K562 (cell line): Measurements from ENCODE around the gene GAL. TPM values are rescaled to one million over a fixed set of nuclear protein-coding genes. Genes with fewer than 3 reads are reported as not detected.
"Not testable (repeated sequence)": the region's sequence is repeated elsewhere in the genome, so short reads cannot be mapped to it uniquely, and the experiment has no call there.

Experiments used
- ATAC-seq: fragments of 200-7000 bp; cut with Tn5 transposase; 3 replicates; pipeline ENCODE4 v1.9.1; 2020; ENCODE audit warnings: moderate library complexity
- BruUV-seq: library from RNA; stranded (reverse); fragments of 400-500 nt; replicated peaks from 2 replicates; lab custom pipeline; 2021; lab: Mats Ljungman, UMichigan
- CTCF ChIA-PET: fragments of 300-600 bp; formaldehyde crosslinking; extraction: SDS; loops from one replicate; lab custom pipeline; 2021; ENCODE audit warnings: low intra/inter-chr PET ratio; lab: Yijun Ruan, JAX
- POLR2A ChIA-PET: fragments of 300-600, 350-650 bp; sonication (Branson Sonifier 250); formaldehyde crosslinking; extraction: SDS; loops from one replicate; lab custom pipeline; 2021; ENCODE audit warnings: antibody characterized with exemption, inconsistent platforms; lab: Yijun Ruan, JAX
- DNase-seq, 4 experiments: peaks; one replicate each; pipeline versions ENCODE4 v3.0.0 to v3.0.0-alpha.2; 2011 to 2018; ENCODE audit warnings: low spot score in 3 of 4, mixed read lengths in 3 of 4; ENCODE audit errors: extremely low read depth in 1 of 4
- FAIRE-seq: peaks from 2 replicates; lab custom pipeline; 2011; peaks lifted over from hg19 to GRCh38; lab: Jason Lieb, UNC
- H2AFZ ChIP-seq: 2 replicates; pipeline ENCODE4 v1.6.0; 2011; ENCODE audit warnings: low read depth, low read length, control low read depth, inconsistent platforms
- H3K27ac ChIP-seq: fragments of 200-600 bp; 3 replicates; pipeline ENCODE4 v1.8.0; 2011; ENCODE audit warnings: low read depth, mild to moderate bottlenecking, control low read depth, inconsistent platforms, low read length, moderate library complexity, mixed read lengths; ENCODE audit errors: extremely low read depth
- H3K27me3 ChIP-seq, 2 experiments: fragments of 300-600 bp in 1 of 2; 2 replicates in 1 of 2; 3 replicates in 1 of 2; pipeline versions ENCODE4 v1.6.0 to v1.8.0; 2011; ENCODE audit warnings: inconsistent platforms in 2 of 2, low read length in 2 of 2, mild to moderate bottlenecking in 1 of 2, mixed read lengths in 1 of 2, moderate library complexity in 1 of 2; ENCODE audit not compliant: control insufficient read depth in 2 of 2, insufficient read depth in 2 of 2
- H3K36me3 ChIP-seq: fragments of 300-600 bp; 3 replicates; pipeline ENCODE4 v1.8.0; 2011; ENCODE audit warnings: mild to moderate bottlenecking, low read length, inconsistent platforms; ENCODE audit not compliant: control insufficient read depth, insufficient read depth
- H3K4me1 ChIP-seq, 2 experiments: fragments of 200-600 bp in 1 of 2; replicated peaks in 1 of 2; 2 replicates in 1 of 2; 3 replicates in 1 of 2; pipeline versions ENCODE4 v1.5.1 to v1.8.0; 2011; ENCODE audit warnings: inconsistent platforms in 2 of 2, low read length in 2 of 2, mild to moderate bottlenecking in 1 of 2, mixed read lengths in 1 of 2, moderate library complexity in 1 of 2; ENCODE audit not compliant: control insufficient read depth in 2 of 2, insufficient read depth in 2 of 2
- H3K4me2 ChIP-seq: 2 replicates; pipeline ENCODE4 v1.6.1; 2011; ENCODE audit warnings: low read length, control low read depth, inconsistent platforms, mixed read lengths; ENCODE audit not compliant: insufficient read depth
- H3K4me3 ChIP-seq: fragments of 200-600 bp; sonication (generic), shearing (Covaris generic); 2 replicates; pipeline ENCODE4 v1.5.1; 2016; ENCODE audit warnings: control low read depth, inconsistent platforms
- H3K79me2 ChIP-seq: fragments of 200-600 bp; 3 replicates; pipeline ENCODE4 v1.8.0; 2011; ENCODE audit warnings: low read length, inconsistent platforms; ENCODE audit not compliant: control insufficient read depth, insufficient read depth
- H3K9ac ChIP-seq, 2 experiments: 2 replicates each; pipeline versions ENCODE4 v1.6.0 to v1.6.1; 2011; ENCODE audit warnings: low read depth in 2 of 2, low read length in 2 of 2, control low read depth in 1 of 2, inconsistent platforms in 1 of 2, mild to moderate bottlenecking in 1 of 2, mixed read lengths in 1 of 2; ENCODE audit not compliant: insufficient read depth in 1 of 2
- H3K9me1 ChIP-seq: one replicate; pipeline ENCODE4 v1.6.0; 2011; ENCODE audit warnings: inconsistent platforms, mild to moderate bottlenecking, low read length, moderate library complexity; ENCODE audit not compliant: control insufficient read depth, insufficient read depth
- H3K9me3 ChIP-seq: replicated peaks from 2 replicates; pipeline ENCODE4 v1.5.1; 2011; ENCODE audit warnings: low read depth, low read length, inconsistent platforms; ENCODE audit not compliant: control insufficient read depth, insufficient read depth
- H4K20me1 ChIP-seq: replicated peaks from 2 replicates; pipeline ENCODE4 v1.6.1; 2011; ENCODE audit warnings: low read length, inconsistent platforms, mixed read lengths; ENCODE audit not compliant: control insufficient read depth, insufficient read depth
- DNMT1 ChIP-seq: fragments of 450-650 bp; IDR thresholded peaks from 2 replicates; pipeline ENCODE4 v1.6.1; 2016; ENCODE audit warnings: antibody characterized with exemption, mild to moderate bottlenecking
- EHMT2 ChIP-seq: fragments of 450-650 bp; IDR thresholded peaks from 2 replicates; pipeline ENCODE4 v1.6.1; 2018; ENCODE audit warnings: antibody characterized with exemption
- PTBP1 ChIP-seq: fragments of 200-400 bp; formaldehyde crosslinking; IDR thresholded peaks from 2 replicates; pipeline ENCODE4 v1.6.1; 2017; ENCODE audit warnings: low read depth, low read length
- SMARCB1 ChIP-seq: IDR thresholded peaks from 2 replicates; pipeline ENCODE4 v1.6.1; 2011; ENCODE audit warnings: improper control_type of control experiment, low read depth; ENCODE audit not compliant: insufficient read length
- U2AF2 ChIP-seq: fragments of 200-400 bp; formaldehyde crosslinking; optimal IDR thresholded peaks from 2 replicates; pipeline ENCODE3; 2017; ENCODE audit warnings: low read depth, mild to moderate bottlenecking, low read length
- ZNF3 ChIP-seq: fragments of 250-450 bp; sonication (Bioruptor Pico); IDR thresholded peaks from 2 replicates; pipeline ENCODE4 v1.5.0; 2021; ENCODE audit warnings: mild to moderate bottlenecking, moderate library complexity
- WGBS: fragments of 100-300 bp; shearing (Covaris generic); methylation state at CpG from one replicate; pipeline ENCODE4 v1.1.6; 2016; ENCODE audit warnings: low coverage, mixed read lengths; ENCODE audit not compliant: insufficient coverage; ENCODE audit errors: missing lambda C conversion rate; 5-methylcytosine and 5-hydroxymethylcytosine counted together
- in situ Hi-C: fragments of 300-500 bp; cut with MboI; formaldehyde crosslinking; loops from 4 replicates; pipeline ENCODE4 v1.15.0; 2018; ENCODE audit warnings: inconsistent platforms, mixed read lengths
- intact Hi-C: fragments of 100-400 bp; cut with micrococcal nuclease; formaldehyde crosslinking; loops from 2 replicates; pipeline ENCODE4 v1.14.2; 2022
- polyA plus RNA-seq, 8 experiments: library from polyadenylated mRNA; depleted of rRNA in 4 of 8; stranded (reverse) in 5 of 8; unstranded in 3 of 8; fragments of >200 nt; fragmentation: Nextera tagmentation in 2 of 8; fragmentation: Illumina TruSeq in 1 of 8; extraction: Ambion mirVana in 2 of 8; extraction: Trizol in 1 of 8; gene quantifications; 2 replicates each; pipeline versions ENCODE4 v1.2.1 to v1.2.3, GENCODE V29; 2011 to 2014; ENCODE audit warnings: inconsistent platforms in 1 of 8, missing spikeins in 1 of 8
- total RNA-seq, 7 experiments: library from RNA; depleted of rRNA in 6 of 7; stranded (reverse); fragments of >200 nt in 6 of 7; fragmentation: Illumina TruSeq in 2 of 7; extraction: Trizol in 2 of 7; gene quantifications; 2 replicates each; pipeline versions ENCODE4 v1.2.1 to v1.2.3, GENCODE V29; 2011 to 2021; ENCODE audit warnings: low replicate concordance in 1 of 7
- TF ChIP-seq, protein P1 (sequence below): fragments of 250-450 bp; sonication (Bioruptor Pico); IDR thresholded peaks from 2 replicates; pipeline ENCODE4 v1.9.0; 2021; ENCODE audit warnings: mild to moderate bottlenecking, inconsistent platforms
- TF ChIP-seq, protein P2 (sequence below): IDR thresholded peaks from 2 replicates; pipeline ENCODE4 v1.6.1; 2016; ENCODE audit warnings: missing genetic modification characterization, missing compliant biosample characterization

GAL gene
- total and polyA plus RNA-seq, 9 of the 15 experiments (the other 6 are each of a cell fraction or from before 2014, with no cell fraction given) = 10.6 to 119 (median 36.3) TPM

DNA sequence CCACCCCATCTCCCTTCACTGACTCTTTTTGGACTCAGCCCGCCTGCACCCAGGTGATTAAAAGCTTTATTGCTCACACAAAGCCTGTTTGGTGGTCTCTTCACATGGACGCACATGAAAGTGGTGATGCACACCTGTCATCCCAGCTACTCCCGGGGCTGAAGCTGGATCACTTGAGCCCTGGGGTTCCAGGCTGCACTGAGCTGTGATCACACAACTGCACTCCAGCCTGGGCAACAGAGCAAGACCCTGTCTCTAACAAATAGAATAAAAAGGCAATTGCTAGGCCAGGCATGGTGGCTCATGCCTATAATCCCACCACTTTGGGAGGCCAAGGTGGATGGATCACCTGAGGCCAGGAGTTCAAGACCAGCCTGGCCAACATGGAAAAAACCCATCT is 45.0 kb upstream of the GAL start:
- H3K4me1 ChIP-seq, ATAC-seq, H4K20me1 ChIP-seq, DNase-seq, H3K27ac ChIP-seq, H3K9ac ChIP-seq, FAIRE-seq, H2AFZ ChIP-seq, CTCF ChIA-PET, H3K4me3 ChIP-seq, H3K9me3 ChIP-seq, H3K4me2 ChIP-seq, H3K79me2 ChIP-seq, POLR2A ChIA-PET, H3K9me1 ChIP-seq, H3K36me3 ChIP-seq, BruUV-seq: not testable (repeated sequence)
- peaks cover 25 to 36% of the 10 kb centered on the region in 2 experiments; a peak in 4 of 5 replicates for H3K27me3 ChIP-seq
- in situ Hi-C loops = loop anchor here (25.0 kb wide), 1 partner anchor 1023 kb away; no protein-coding TSS in a partner anchor
- intact Hi-C loops = loop anchor here (10.0 kb wide), 1 partner anchor 1005 kb away; the partner anchor contains the start of gene CCND1
- WGBS = 6% methylated on average over 2 of the region's 3 CpGs

DNA sequence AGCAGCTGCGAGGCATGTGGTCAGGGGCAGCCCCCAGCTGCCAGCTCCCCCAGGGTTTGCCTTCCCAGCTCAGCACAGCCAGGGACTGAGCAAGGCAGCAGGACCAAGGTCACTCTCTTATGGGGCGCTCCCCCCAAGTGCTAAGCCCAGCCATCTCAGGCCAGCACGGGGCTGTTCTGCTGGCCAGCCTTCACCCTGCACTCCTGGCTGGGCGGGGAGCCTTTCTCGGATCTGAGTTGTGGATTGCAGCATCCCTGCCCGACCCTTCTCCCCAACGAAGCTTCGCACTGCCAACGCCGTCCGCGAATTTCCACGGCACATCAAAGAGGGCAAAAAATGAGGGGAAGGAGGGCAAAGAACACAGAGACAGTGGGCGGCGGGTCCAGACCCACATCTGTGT is 42.5 kb upstream of the GAL start:
- H3K9me3 ChIP-seq = no peaks in the 10 kb centered on the region
- no peak for FAIRE-seq
- H3K79me2 ChIP-seq = no peaks in the 10 kb centered on the region
- H3K4me1 ChIP-seq = peaks cover 0 to 4% of the 10 kb centered on the region in 2 experiments; a peak in 2 of 5 replicates
- H3K27me3 ChIP-seq = peaks cover 30 to 32% of the 10 kb centered on the region in 2 experiments; a peak in 4 of 5 replicates
- no peak overlapping the region for H3K27ac ChIP-seq
- H3K4me2 ChIP-seq = no peak overlapping the region
- in situ Hi-C loops = loop anchor here (25.0 kb wide), 1 partner anchor 1020 kb away; no protein-coding TSS in a partner anchor
- H3K4me3 ChIP-seq = no peak overlapping the region
- H3K9me1 ChIP-seq = no peaks in the 10 kb centered on the region
- H4K20me1 ChIP-seq = no peaks in the 10 kb centered on the region
- no peak overlapping the region; a peak in 1 of 4 replicates for H3K9ac ChIP-seq
- DNase-seq = no peak
- no peak overlapping the region for H2AFZ ChIP-seq
- WGBS = 2% methylated on average over 15 of the region's 15 CpGs
- BruUV-seq = no TSS peak
- H3K36me3 ChIP-seq = no peaks in the 10 kb centered on the region
- intact Hi-C loops = loop anchor here (5.0 kb wide), 1 partner anchor 155 kb away; no protein-coding TSS in a partner anchor
- no peak; the same call in 2 of the 3 replicates for ATAC-seq
- ChIA-PET CTCF (no interaction called here), POLR2A (no interaction called here)
- TF ChIP-seq ZNF3 (CRISPR knock-in tag) = no peak
- no peak for TF ChIP-seq EHMT2
- no peak for TF ChIP-seq SMARCB1
- TF ChIP-seq, protein P1, sequence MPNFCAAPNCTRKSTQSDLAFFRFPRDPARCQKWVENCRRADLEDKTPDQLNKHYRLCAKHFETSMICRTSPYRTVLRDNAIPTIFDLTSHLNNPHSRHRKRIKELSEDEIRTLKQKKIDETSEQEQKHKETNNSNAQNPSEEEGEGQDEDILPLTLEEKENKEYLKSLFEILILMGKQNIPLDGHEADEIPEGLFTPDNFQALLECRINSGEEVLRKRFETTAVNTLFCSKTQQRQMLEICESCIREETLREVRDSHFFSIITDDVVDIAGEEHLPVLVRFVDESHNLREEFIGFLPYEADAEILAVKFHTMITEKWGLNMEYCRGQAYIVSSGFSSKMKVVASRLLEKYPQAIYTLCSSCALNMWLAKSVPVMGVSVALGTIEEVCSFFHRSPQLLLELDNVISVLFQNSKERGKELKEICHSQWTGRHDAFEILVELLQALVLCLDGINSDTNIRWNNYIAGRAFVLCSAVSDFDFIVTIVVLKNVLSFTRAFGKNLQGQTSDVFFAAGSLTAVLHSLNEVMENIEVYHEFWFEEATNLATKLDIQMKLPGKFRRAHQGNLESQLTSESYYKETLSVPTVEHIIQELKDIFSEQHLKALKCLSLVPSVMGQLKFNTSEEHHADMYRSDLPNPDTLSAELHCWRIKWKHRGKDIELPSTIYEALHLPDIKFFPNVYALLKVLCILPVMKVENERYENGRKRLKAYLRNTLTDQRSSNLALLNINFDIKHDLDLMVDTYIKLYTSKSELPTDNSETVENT = no peak
- no peak for TF ChIP-seq U2AF2
- TF ChIP-seq, protein P2, sequence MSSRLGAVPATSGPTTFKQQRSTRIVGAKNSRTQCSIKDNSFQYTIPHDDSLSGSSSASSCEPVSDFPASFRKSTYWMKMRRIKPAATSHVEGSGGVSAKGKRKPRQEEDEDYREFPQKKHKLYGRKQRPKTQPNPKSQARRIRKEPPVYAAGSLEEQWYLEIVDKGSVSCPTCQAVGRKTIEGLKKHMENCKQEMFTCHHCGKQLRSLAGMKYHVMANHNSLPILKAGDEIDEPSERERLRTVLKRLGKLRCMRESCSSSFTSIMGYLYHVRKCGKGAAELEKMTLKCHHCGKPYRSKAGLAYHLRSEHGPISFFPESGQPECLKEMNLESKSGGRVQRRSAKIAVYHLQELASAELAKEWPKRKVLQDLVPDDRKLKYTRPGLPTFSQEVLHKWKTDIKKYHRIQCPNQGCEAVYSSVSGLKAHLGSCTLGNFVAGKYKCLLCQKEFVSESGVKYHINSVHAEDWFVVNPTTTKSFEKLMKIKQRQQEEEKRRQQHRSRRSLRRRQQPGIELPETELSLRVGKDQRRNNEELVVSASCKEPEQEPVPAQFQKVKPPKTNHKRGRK (tag) = no peak
- no peak for TF ChIP-seq DNMT1
- no peak for TF ChIP-seq PTBP1
